GM18520 (cell line): Measurements from ENCODE around the gene SYNJ2BP.

Experiments used
- ATAC-seq: cut with Tn5 transposase; IDR thresholded peaks from one replicate; pipeline ENCODE4 v1.9.1; 2021; ENCODE audit not compliant: unreplicated experiment

SYNJ2BP gene

DNA sequence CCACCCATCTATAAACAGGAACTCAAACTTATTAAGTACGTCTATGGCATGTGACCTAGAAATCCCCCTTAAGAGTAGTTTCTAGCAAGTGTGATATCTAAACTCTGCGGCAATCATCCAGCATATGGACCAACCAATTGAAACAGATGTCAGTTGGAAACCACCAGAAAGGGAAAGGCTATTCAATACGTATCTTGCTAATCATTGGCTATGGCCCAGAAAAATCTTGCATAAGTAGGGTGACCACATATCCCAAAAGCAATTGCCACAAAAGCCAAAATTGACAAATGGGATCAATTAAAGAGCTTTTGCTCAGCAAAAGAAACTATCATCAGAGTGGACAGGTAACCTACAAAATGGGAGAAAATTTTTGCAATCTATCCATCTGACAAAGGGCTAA lies 24.2 kb downstream of the SYNJ2BP start:
- no peak for ATAC-seq

DNA sequence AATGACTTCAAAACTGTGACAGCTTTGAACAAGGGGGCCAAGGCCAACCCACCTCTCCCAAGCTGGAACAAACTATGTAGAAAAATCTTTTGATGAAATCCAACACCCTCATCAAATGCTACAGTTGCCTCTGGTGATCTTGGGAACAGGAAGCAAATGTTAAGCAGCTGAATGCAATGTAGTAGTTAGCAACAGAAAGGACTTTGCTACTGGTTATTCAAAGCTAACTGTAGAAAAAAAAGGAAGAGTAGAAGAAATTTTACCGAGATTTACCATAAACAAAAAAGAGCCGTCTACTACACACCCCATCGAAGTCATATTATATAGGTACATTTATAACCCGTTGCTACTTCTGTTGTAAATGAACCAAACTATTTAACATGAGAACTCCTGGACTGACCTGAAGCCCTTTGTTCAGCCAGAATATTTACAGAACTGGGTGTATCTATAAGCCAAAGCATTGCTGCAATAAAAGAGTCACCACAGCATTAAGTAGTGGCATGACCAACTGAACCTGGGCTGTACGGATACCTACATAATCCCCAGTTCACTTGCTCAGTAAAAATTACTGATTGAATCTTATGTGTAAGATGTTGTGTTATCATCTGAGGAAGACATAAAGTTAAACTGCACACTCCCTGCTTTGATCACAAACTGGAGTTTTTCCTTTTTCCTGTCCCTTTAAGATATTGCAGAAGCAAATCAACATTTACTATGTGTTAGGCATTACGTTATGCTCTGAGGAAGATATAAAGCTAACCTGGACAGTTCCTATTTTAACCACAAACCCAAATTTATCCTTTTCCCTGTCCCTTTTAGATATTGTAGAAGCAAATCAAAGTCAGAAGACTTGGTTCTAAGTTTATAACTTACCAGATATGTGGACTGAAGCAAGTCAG lies 25.1 kb downstream of the SYNJ2BP start:
- ATAC-seq = no peak

DNA sequence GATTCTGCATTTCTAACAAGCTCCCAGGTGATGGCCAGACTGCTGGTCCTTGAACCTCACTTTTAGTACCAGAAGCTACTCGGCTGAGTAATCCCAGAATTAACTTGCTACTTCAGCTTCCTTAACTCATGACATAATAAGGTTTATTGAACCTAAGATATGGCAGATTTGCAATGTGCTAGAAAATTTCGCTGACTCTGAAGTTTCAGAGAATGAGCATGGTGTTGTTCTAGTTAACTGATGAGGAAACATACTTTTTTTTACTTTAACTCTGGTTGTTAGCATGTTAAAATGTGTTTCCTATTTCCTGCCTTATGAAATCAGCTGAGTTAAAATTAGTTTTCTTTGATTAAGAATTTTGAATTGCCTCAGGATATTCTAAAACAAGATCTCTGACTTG lies 34.4 kb downstream of the SYNJ2BP start:
- no peak for ATAC-seq

DNA sequence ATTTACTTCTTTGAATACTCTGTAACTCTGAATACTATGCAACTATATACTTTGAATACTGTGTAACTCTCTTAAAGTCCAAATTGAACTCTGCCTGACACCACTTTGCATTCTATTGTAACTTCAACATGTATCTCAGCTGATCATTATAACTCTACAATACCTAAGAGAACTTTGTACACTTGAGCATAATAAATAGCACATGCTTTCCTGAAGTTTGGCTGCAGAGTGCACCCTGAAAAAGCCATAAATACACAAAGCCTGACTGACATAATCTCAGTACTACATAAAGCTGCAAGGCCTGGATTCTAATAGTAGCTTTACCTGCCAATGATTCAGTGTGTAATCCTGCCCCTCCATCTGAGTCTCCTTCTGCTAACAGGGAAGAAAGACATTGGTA lies 36.1 kb downstream of the SYNJ2BP start:
- ATAC-seq = no peak

DNA sequence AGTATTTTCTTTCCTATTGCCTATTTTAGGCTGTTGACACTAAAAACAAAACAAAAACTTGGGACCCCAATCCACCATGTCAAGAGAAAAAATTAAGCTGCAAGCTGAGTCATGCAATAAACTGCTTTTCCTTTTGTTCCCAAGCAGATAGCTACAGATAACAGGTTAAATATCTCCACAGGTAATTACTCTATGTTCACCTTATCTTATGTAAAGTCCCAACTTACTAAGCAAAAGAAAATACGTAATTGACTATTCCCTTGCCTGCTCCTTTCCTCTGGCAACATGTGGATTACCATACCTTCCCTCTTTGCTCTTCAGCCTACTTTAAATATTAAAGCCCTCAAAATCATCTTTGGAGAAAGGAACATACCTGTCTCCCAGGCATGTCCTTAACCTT lies 38.2 kb downstream of the SYNJ2BP start:
- no peak for ATAC-seq
